Liver (tissue), 9 donors: ENCODE measurements around the gene JPH3. TPM values are rescaled to one million over a fixed set of nuclear protein-coding genes. Genes with fewer than 3 reads are reported as not detected.

Experiments
- DNase-seq: peaks from one replicate; pipeline ENCODE4 v3.0.0-alpha.2; 2017; ENCODE audit warnings: low spot score
- H3K27ac ChIP-seq, 2 donors: one replicate each; pipeline ENCODE4 v1.7.0; 2013; ENCODE audit warnings: inconsistent platforms in 2 of 2, low read length in 2 of 2, control low read depth in 1 of 2, low read depth in 1 of 2, mild to moderate bottlenecking in 1 of 2
- H3K27me3 ChIP-seq, 4 donors: one replicate each; pipeline versions ENCODE4 v1.6.1 to v1.7.0; 2013; ENCODE audit warnings: low read length in 3 of 4, inconsistent platforms in 1 of 4, mild to moderate bottlenecking in 1 of 4, moderate library complexity in 1 of 4; ENCODE audit not compliant: control insufficient read depth in 4 of 4, insufficient read depth in 4 of 4
- H3K36me3 ChIP-seq, 4 donors: one replicate each; pipeline versions ENCODE4 v1.6.1 to v1.7.0; 2013; ENCODE audit warnings: low read length in 3 of 4, mild to moderate bottlenecking in 3 of 4, low read depth in 1 of 4, moderate library complexity in 1 of 4; ENCODE audit not compliant: control insufficient read depth in 4 of 4, insufficient read depth in 3 of 4
- H3K4me1 ChIP-seq, 4 donors: one replicate each; pipeline versions ENCODE4 v1.6.1 to v1.7.0; 2013; ENCODE audit warnings: low read length in 3 of 4, mild to moderate bottlenecking in 3 of 4, moderate library complexity in 1 of 4; ENCODE audit not compliant: control insufficient read depth in 4 of 4, insufficient read depth in 4 of 4
- H3K4me3 ChIP-seq, 3 donors: one replicate each; pipeline versions ENCODE4 v1.6.1 to v1.7.0; 2013; ENCODE audit warnings: low read length in 3 of 3, control low read depth in 1 of 3, low read depth in 1 of 3, mild to moderate bottlenecking in 1 of 3
- H3K9ac ChIP-seq, 2 donors: one replicate each; pipeline ENCODE4 v1.7.0; 2013; ENCODE audit warnings: low read length in 2 of 2, mild to moderate bottlenecking in 2 of 2, moderate library complexity in 2 of 2, control low read depth in 1 of 2, low read depth in 1 of 2
- H3K9me3 ChIP-seq, 4 donors: one replicate each; pipeline versions ENCODE4 v1.6.1 to v1.7.0; 2013; ENCODE audit warnings: low read length in 3 of 4; ENCODE audit not compliant: control insufficient read depth in 4 of 4
- EGR1 ChIP-seq, 2 donors: IDR thresholded peaks; 2 replicates each; pipeline ENCODE4 v1.6.1; 2016 to 2018; ENCODE audit warnings: antibody characterized with exemption in 2 of 2, low read depth in 2 of 2
- FOXA1 ChIP-seq: IDR thresholded peaks from 2 replicates; pipeline ENCODE4 v1.6.1; 2016; ENCODE audit warnings: antibody characterized with exemption
- GABPA ChIP-seq, 2 donors: IDR thresholded peaks in 1 of 2; conservative IDR thresholded peaks in 1 of 2; 2 replicates each; pipeline ENCODE4 v1.6.1; 2016; ENCODE audit warnings: antibody characterized with exemption in 2 of 2, mild to moderate bottlenecking in 1 of 2, moderate library complexity in 1 of 2
- HNF4G ChIP-seq: IDR thresholded peaks from 2 replicates; pipeline ENCODE4 v1.6.1; 2016; ENCODE audit warnings: antibody characterized with exemption
- JUND ChIP-seq, 2 donors: IDR thresholded peaks; 2 replicates each; pipeline ENCODE4 v1.6.1; 2016; ENCODE audit warnings: antibody characterized with exemption in 2 of 2
- NR2F2 ChIP-seq: IDR thresholded peaks from 2 replicates; pipeline ENCODE4 v1.6.1; 2016; ENCODE audit warnings: antibody characterized with exemption
- RAD21 ChIP-seq, 2 donors: IDR thresholded peaks; 2 replicates each; pipeline ENCODE4 v1.6.1; 2016; ENCODE audit warnings: antibody characterized with exemption in 2 of 2, mild to moderate bottlenecking in 2 of 2
- RXRA ChIP-seq, 2 donors: IDR thresholded peaks; 2 replicates each; pipeline ENCODE4 v1.6.1; 2017 to 2018; ENCODE audit warnings: antibody characterized with exemption in 2 of 2, mild to moderate bottlenecking in 1 of 2
- SP1 ChIP-seq: IDR thresholded peaks from 2 replicates; pipeline ENCODE4 v1.6.1; 2018; ENCODE audit warnings: antibody characterized with exemption, mild to moderate bottlenecking
- TAF1 ChIP-seq: conservative IDR thresholded peaks from 2 replicates; pipeline ENCODE4 v1.6.1; 2016; ENCODE audit warnings: antibody characterized with exemption, mild to moderate bottlenecking
- YY1 ChIP-seq: IDR thresholded peaks from 2 replicates; pipeline ENCODE4 v1.6.1; 2016; ENCODE audit warnings: antibody characterized with exemption, mild to moderate bottlenecking
- WGBS: extraction: QIAGEN DNeasy Blood & Tissue Kit; methylation state at CpG from one replicate; pipeline ENCODE4 v1.1.7; 2013; 5-methylcytosine and 5-hydroxymethylcytosine counted together
- polyA plus RNA-seq, 2 donors: library from polyadenylated mRNA; stranded (reverse) in 1 of 2; unstranded in 1 of 2; fragments of 200-250 nt in 1 of 2; fragments of >200 nt in 1 of 2; fragmentation: Nextera tagmentation in 1 of 2; extraction: Ambion mirVana in 1 of 2; gene quantifications; one replicate each; pipeline versions ENCODE4 v1.2.1 to v1.2.3, GENCODE V29; 2013 to 2015
- total RNA-seq, 2 donors: library from RNA; depleted of rRNA; stranded (reverse); fragments of >200 nt; gene quantifications; one replicate each; pipeline ENCODE4 v1.2.3, GENCODE V29; 2014
- TF ChIP-seq, protein P1 (sequence below): IDR thresholded peaks from 2 replicates; pipeline ENCODE4 v1.6.1; 2016; ENCODE audit warnings: antibody characterized with exemption
- TF ChIP-seq, protein P2 (sequence below): IDR thresholded peaks from 2 replicates; pipeline ENCODE4 v1.6.1; 2016; ENCODE audit warnings: antibody characterized with exemption, mild to moderate bottlenecking
- TF ChIP-seq, protein P3 (sequence below): IDR thresholded peaks from 2 replicates; pipeline ENCODE4 v1.6.1; 2016; ENCODE audit warnings: antibody characterized with exemption
- TF ChIP-seq, protein P4 (sequence below): IDR thresholded peaks from 2 replicates; pipeline ENCODE4 v1.6.1; 2016; ENCODE audit warnings: antibody characterized with exemption
- TF ChIP-seq, protein P5 (sequence below): fragments of 150-350 bp; IDR thresholded peaks from 2 replicates; pipeline ENCODE4 v1.5.1; 2017; ENCODE audit warnings: improper control_type of control experiment, low read depth, low read length; ENCODE audit not compliant: missing input control
- donor health status: healthy.
- donor health status: healthy.
- donor health status: healthy.
- donor health status: healthy.
- donor health status: healthy.

The JPH3 gene
- total and polyA plus RNA-seq, 4 donors: under 0.01 to 0.09 (median 0.04) TPM

DNA sequence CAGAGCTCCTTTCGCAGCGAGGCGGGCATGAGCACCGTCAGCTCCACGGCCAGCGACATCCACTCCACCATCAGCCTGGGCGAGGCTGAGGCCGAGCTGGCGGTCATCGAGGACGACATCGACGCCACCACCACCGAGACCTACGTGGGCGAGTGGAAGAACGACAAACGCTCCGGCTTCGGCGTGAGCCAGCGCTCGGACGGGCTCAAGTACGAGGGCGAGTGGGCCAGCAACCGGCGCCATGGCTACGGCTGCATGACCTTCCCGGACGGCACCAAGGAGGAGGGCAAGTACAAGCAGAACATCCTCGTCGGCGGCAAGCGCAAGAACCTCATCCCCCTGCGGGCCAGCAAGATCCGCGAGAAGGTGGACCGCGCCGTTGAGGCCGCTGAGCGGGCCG lies 42.3 kb downstream of the JPH3 start:
- WGBS: 97% methylated on average over 44 of the region's 44 CpGs
- Histone ChIP-seq H3K9ac (no peak overlapping the region), H3K4me1 (no peaks in the 10 kb centered on the region), H3K9me3 (no peaks in the 10 kb centered on the region), H3K27me3 (peaks cover 0 to 3% (median 0%) of the 10 kb centered on the region in 4 donors), H3K4me3 (no peak overlapping the region), H3K27ac (no peak overlapping the region), H3K36me3 (no peaks in the 10 kb centered on the region)
- DNase-seq: no peak
- TF ChIP-seq, protein P1, sequence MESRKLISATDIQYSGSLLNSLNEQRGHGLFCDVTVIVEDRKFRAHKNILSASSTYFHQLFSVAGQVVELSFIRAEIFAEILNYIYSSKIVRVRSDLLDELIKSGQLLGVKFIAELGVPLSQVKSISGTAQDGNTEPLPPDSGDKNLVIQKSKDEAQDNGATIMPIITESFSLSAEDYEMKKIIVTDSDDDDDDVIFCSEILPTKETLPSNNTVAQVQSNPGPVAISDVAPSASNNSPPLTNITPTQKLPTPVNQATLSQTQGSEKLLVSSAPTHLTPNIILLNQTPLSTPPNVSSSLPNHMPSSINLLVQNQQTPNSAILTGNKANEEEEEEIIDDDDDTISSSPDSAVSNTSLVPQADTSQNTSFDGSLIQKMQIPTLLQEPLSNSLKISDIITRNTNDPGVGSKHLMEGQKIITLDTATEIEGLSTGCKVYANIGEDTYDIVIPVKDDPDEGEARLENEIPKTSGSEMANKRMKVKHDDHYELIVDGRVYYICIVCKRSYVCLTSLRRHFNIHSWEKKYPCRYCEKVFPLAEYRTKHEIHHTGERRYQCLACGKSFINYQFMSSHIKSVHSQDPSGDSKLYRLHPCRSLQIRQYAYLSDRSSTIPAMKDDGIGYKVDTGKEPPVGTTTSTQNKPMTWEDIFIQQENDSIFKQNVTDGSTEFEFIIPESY: no peak
- TF ChIP-seq YY1: no peak
- no peak for TF ChIP-seq HNF4G
- no peak for TF ChIP-seq EGR1 (IDR thresholded peaks at IDR 0.05; ENCODE audit: low read depth in 2 of 2)
- TF ChIP-seq NR2F2: no peak
- no peak for TF ChIP-seq TAF1
- TF ChIP-seq RAD21 (IDR thresholded peaks at IDR 0.05): no peak
- TF ChIP-seq JUND (IDR thresholded peaks at IDR 0.05): no peak
- no peak for TF ChIP-seq RXRA (IDR thresholded peaks at IDR 0.05)
- TF ChIP-seq, protein P2, sequence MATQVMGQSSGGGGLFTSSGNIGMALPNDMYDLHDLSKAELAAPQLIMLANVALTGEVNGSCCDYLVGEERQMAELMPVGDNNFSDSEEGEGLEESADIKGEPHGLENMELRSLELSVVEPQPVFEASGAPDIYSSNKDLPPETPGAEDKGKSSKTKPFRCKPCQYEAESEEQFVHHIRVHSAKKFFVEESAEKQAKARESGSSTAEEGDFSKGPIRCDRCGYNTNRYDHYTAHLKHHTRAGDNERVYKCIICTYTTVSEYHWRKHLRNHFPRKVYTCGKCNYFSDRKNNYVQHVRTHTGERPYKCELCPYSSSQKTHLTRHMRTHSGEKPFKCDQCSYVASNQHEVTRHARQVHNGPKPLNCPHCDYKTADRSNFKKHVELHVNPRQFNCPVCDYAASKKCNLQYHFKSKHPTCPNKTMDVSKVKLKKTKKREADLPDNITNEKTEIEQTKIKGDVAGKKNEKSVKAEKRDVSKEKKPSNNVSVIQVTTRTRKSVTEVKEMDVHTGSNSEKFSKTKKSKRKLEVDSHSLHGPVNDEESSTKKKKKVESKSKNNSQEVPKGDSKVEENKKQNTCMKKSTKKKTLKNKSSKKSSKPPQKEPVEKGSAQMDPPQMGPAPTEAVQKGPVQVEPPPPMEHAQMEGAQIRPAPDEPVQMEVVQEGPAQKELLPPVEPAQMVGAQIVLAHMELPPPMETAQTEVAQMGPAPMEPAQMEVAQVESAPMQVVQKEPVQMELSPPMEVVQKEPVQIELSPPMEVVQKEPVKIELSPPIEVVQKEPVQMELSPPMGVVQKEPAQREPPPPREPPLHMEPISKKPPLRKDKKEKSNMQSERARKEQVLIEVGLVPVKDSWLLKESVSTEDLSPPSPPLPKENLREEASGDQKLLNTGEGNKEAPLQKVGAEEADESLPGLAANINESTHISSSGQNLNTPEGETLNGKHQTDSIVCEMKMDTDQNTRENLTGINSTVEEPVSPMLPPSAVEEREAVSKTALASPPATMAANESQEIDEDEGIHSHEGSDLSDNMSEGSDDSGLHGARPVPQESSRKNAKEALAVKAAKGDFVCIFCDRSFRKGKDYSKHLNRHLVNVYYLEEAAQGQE: no peak
- no peak for TF ChIP-seq SP1
- TF ChIP-seq GABPA (IDR thresholded peaks at IDR 0.05 in 1 of 2, conservative IDR thresholded peaks at IDR 0.05 in 1 of 2): no peak
- TF ChIP-seq, protein P3, sequence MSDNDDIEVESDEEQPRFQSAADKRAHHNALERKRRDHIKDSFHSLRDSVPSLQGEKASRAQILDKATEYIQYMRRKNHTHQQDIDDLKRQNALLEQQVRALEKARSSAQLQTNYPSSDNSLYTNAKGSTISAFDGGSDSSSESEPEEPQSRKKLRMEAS: no peak

DNA sequence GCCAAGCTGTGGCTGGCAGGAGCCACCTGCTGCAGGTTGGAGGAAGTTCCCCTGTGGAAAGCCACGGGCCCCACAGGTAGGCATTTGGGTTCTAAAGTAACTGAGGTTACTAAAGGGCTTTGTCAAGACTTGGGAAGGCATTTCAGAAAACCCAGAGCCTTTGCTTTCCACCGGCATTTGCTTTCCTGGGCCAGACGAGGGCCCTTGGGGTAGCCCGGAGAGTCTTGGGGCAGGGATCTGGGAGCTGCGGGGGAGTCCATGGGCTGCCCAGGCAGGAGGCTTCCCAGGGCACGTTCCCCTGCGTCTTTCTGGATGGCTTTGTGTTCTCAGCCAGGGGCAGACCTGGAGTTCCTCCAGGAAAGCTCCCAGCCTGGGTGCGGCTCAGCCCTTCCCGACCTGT lies 43.5 kb downstream of the JPH3 start:
- no peaks in the 10 kb centered on the region for H3K9me3 ChIP-seq
- WGBS: 83% methylated on average over 9 of the region's 9 CpGs
- TF ChIP-seq RAD21 (IDR thresholded peaks at IDR 0.05): no peak
- no peak for TF ChIP-seq FOXA1
- no peak for TF ChIP-seq YY1
- TF ChIP-seq HNF4G: no peak
- no peak for TF ChIP-seq TAF1
- no peak for TF ChIP-seq EGR1 (IDR thresholded peaks at IDR 0.05; ENCODE audit: low read depth in 2 of 2)
- TF ChIP-seq, protein P4, sequence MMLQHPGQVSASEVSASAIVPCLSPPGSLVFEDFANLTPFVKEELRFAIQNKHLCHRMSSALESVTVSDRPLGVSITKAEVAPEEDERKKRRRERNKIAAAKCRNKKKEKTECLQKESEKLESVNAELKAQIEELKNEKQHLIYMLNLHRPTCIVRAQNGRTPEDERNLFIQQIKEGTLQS: no peak
- TF ChIP-seq, protein P1: no peak
- TF ChIP-seq, protein P3: no peak
- TF ChIP-seq, protein P5, sequence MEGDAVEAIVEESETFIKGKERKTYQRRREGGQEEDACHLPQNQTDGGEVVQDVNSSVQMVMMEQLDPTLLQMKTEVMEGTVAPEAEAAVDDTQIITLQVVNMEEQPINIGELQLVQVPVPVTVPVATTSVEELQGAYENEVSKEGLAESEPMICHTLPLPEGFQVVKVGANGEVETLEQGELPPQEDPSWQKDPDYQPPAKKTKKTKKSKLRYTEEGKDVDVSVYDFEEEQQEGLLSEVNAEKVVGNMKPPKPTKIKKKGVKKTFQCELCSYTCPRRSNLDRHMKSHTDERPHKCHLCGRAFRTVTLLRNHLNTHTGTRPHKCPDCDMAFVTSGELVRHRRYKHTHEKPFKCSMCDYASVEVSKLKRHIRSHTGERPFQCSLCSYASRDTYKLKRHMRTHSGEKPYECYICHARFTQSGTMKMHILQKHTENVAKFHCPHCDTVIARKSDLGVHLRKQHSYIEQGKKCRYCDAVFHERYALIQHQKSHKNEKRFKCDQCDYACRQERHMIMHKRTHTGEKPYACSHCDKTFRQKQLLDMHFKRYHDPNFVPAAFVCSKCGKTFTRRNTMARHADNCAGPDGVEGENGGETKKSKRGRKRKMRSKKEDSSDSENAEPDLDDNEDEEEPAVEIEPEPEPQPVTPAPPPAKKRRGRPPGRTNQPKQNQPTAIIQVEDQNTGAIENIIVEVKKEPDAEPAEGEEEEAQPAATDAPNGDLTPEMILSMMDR: no peak
- TF ChIP-seq NR2F2: no peak
- no peak for TF ChIP-seq RXRA (IDR thresholded peaks at IDR 0.05)
- no peak for TF ChIP-seq JUND (IDR thresholded peaks at IDR 0.05)
- TF ChIP-seq, protein P2: no peak
- no peak for TF ChIP-seq GABPA (IDR thresholded peaks at IDR 0.05 in 1 of 2, conservative IDR thresholded peaks at IDR 0.05 in 1 of 2)
- H3K36me3 ChIP-seq: no peaks in the 10 kb centered on the region
- H3K4me1 ChIP-seq: no peaks in the 10 kb centered on the region
- DNase-seq: no peak
- no peak overlapping the region for H3K9ac ChIP-seq
- H3K27ac ChIP-seq: no peak overlapping the region
- no peak overlapping the region for H3K4me3 ChIP-seq
- peaks cover 0 to 3% (median 0%) of the 10 kb centered on the region in 4 donors for H3K27me3 ChIP-seq
